Measurements from ENCODE around the gene VIPR1.

Gene VIPR1

GRCh38 chr3:42515391-42515916 is 13.0 kb downstream of the VIPR1 start:
- Histone ChIP-seq H3K9me3 (ENCODE audit: insufficient read depth, low read depth, low read length) (no peaks in the 10 kb centered on the region), H3K4me1 (ENCODE audit: insufficient read depth, low read length) (no peaks in the 10 kb centered on the region)

GRCh38 chr3:42515976-42516375 is 13.5 kb downstream of the VIPR1 start:
- Histone ChIP-seq H3K36me3 (ENCODE audit: insufficient read depth, low read depth, low read length) (no peaks in the 10 kb centered on the region), H3K27me3 (ENCODE audit: insufficient read depth, low read length) (no peaks in the 10 kb centered on the region), H3K9ac (ENCODE audit: low read depth, low read length) (no peak overlapping the region), H3K4me1 (ENCODE audit: insufficient read depth, low read length) (no peaks in the 10 kb centered on the region), H3K4me3 (ENCODE audit: low read length) (no peak overlapping the region), H3K27ac (ENCODE audit: low read length) (no peak overlapping the region), H3K9me3 (ENCODE audit: insufficient read depth, low read depth, low read length) (no peaks in the 10 kb centered on the region)

More at GRCh38 chr3:42515391-42515916, 13.0 kb downstream of the VIPR1 start:
- Histone ChIP-seq H3K36me3 (ENCODE audit: insufficient read depth, low read depth, low read length) (no peaks in the 10 kb centered on the region), H3K4me3 (ENCODE audit: low read length) (no peak overlapping the region), H3K27ac (ENCODE audit: low read length) (no peak overlapping the region), H3K9ac (ENCODE audit: low read depth, low read length) (no peak overlapping the region), H3K27me3 (ENCODE audit: insufficient read depth, low read length) (no peaks in the 10 kb centered on the region)

- no peaks in the 10 kb centered on the region for H3K9me3 ChIP-seq (ENCODE audit: insufficient read depth, low read depth, low read length)
- no peaks in the 10 kb centered on the region for H3K36me3 ChIP-seq (ENCODE audit: insufficient read depth, low read depth, low read length)
- no peak overlapping the region for H3K9ac ChIP-seq (ENCODE audit: low read depth, low read length)
- no peak overlapping the region for H3K4me3 ChIP-seq (ENCODE audit: low read length)
- H3K27ac ChIP-seq (ENCODE audit: low read length), result no peak overlapping the region
- no peaks in the 10 kb centered on the region for H3K4me1 ChIP-seq (ENCODE audit: insufficient read depth, low read length)
- H3K27me3 ChIP-seq (ENCODE audit: insufficient read depth, low read length), result no peaks in the 10 kb centered on the region
These were observed 14.0 kb downstream of the VIPR1 start for GRCh38 chr3:42516443-42516842.

DNA sequence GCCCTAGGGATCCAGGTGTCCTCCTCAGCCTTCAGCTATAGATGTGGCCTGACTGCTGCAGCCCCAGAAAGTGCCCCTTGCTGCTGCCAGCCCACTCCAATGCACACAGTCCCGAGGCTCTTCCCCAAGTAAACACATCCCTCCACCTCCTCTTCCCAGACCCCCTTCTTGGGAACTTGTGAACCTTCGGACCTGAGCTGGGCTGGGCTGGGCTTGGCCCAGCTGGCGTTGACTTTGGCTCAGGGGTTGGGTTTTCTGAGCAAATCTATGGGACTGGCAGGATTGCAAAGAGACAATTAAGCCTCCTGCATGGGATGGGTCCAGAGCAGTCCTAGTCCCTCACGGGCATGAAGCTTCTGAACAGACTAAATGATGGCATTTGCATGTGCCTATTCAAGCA is 14.7 kb downstream of the VIPR1 start:
- Histone ChIP-seq H3K4me3 (ENCODE audit: low read length) (no peak overlapping the region), H3K9me3 (ENCODE audit: insufficient read depth, low read depth, low read length) (no peaks in the 10 kb centered on the region), H3K4me1 (ENCODE audit: insufficient read depth, low read length) (no peaks in the 10 kb centered on the region), H3K27me3 (ENCODE audit: insufficient read depth, low read length) (no peaks in the 10 kb centered on the region), H3K27ac (ENCODE audit: low read length) (no peak overlapping the region), H3K36me3 (ENCODE audit: insufficient read depth, low read depth, low read length) (no peaks in the 10 kb centered on the region), H3K9ac (ENCODE audit: low read depth, low read length) (no peak overlapping the region)

- H3K4me3 ChIP-seq (ENCODE audit: low read length), result no peak overlapping the region
- no peaks in the 10 kb centered on the region for H3K27me3 ChIP-seq (ENCODE audit: insufficient read depth, low read length)
- H3K4me1 ChIP-seq (ENCODE audit: insufficient read depth, low read length), result no peaks in the 10 kb centered on the region
- H3K27ac ChIP-seq (ENCODE audit: low read length), result no peak overlapping the region
- no peak overlapping the region for H3K9ac ChIP-seq (ENCODE audit: low read depth, low read length)
- no peaks in the 10 kb centered on the region for H3K9me3 ChIP-seq (ENCODE audit: insufficient read depth, low read depth, low read length)
- H3K36me3 ChIP-seq (ENCODE audit: insufficient read depth, low read depth, low read length), result no peaks in the 10 kb centered on the region
These were observed 16.5 kb downstream of the VIPR1 start for GRCh38 chr3:42518800-42519567.

DNA sequence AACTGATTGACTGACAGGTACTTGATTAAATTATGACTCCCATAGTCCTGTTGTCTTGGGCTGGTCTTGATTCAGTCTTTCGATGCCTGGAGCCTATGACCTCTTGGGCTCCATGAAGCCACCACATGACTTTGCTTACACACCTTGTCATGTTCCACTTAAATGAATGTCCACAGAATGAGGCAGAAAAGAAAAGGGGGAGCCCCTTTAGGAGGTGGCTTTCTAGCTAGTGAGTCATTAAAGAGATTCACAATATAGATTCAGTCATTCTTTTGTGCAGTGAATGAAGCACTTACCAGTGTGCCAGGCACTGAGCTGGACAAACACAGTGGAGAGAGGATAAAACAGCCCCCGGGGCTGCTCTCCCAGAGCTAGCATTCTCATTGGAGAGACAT is 17.1 kb downstream of the VIPR1 start:
- no peaks in the 10 kb centered on the region for H3K4me1 ChIP-seq (ENCODE audit: insufficient read depth, low read length)
- H3K36me3 ChIP-seq (ENCODE audit: insufficient read depth, low read depth, low read length), result no peaks in the 10 kb centered on the region
- H3K27ac ChIP-seq (ENCODE audit: low read length), result no peak overlapping the region
- no peak overlapping the region for H3K9ac ChIP-seq (ENCODE audit: low read depth, low read length)
- no peaks in the 10 kb centered on the region for H3K9me3 ChIP-seq (ENCODE audit: insufficient read depth, low read depth, low read length)
- H3K27me3 ChIP-seq (ENCODE audit: insufficient read depth, low read length), result no peaks in the 10 kb centered on the region
- no peak overlapping the region for H3K4me3 ChIP-seq (ENCODE audit: low read length)

- H3K36me3 ChIP-seq (ENCODE audit: insufficient read depth, low read depth, low read length), result no peaks in the 10 kb centered on the region
- H3K9me3 ChIP-seq (ENCODE audit: insufficient read depth, low read depth, low read length), result no peaks in the 10 kb centered on the region
- no peak overlapping the region for H3K4me3 ChIP-seq (ENCODE audit: low read length)
- H3K27me3 ChIP-seq (ENCODE audit: insufficient read depth, low read length), result no peaks in the 10 kb centered on the region
- no peaks in the 10 kb centered on the region for H3K4me1 ChIP-seq (ENCODE audit: insufficient read depth, low read length)
- no peak overlapping the region for H3K27ac ChIP-seq (ENCODE audit: low read length)
- no peak overlapping the region for H3K9ac ChIP-seq (ENCODE audit: low read depth, low read length)
These were observed 17.9 kb downstream of the VIPR1 start for GRCh38 chr3:42520336-42520735.

GRCh38 chr3:42520906-42521305 is 18.5 kb downstream of the VIPR1 start:
- Histone ChIP-seq H3K27me3 (ENCODE audit: insufficient read depth, low read length) (no peaks in the 10 kb centered on the region), H3K9me3 (ENCODE audit: insufficient read depth, low read depth, low read length) (no peaks in the 10 kb centered on the region), H3K4me1 (ENCODE audit: insufficient read depth, low read length) (no peaks in the 10 kb centered on the region), H3K9ac (ENCODE audit: low read depth, low read length) (no peak overlapping the region), H3K4me3 (ENCODE audit: low read length) (no peak overlapping the region), H3K27ac (ENCODE audit: low read length) (no peak overlapping the region), H3K36me3 (ENCODE audit: insufficient read depth, low read depth, low read length) (no peaks in the 10 kb centered on the region)

DNA sequence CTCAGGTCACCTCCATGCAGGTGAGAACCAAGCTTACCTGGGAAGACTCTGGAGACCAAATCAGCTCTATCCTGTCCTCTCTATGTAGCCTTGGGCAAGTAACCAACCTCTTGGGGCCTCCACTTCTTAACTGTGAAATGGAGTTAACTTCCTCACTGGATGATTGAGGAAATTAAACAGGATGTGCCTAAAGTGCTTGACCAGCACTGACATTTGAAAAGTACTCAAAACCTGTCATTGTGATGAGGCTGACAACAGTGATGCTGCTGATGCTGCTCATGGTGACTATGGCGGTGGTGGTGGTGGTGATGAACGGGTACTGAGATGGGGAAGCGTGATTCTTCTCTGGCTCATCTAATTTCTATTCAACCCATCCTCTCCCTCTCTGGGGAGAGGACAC is 22.3 kb downstream of the VIPR1 start:
- H3K9ac ChIP-seq (ENCODE audit: low read depth, low read length), result no peak overlapping the region
- H3K36me3 ChIP-seq (ENCODE audit: insufficient read depth, low read depth, low read length), result no peaks in the 10 kb centered on the region
- no peaks in the 10 kb centered on the region for H3K27me3 ChIP-seq (ENCODE audit: insufficient read depth, low read length)
- no peaks in the 10 kb centered on the region for H3K4me1 ChIP-seq (ENCODE audit: insufficient read depth, low read length)
- H3K9me3 ChIP-seq (ENCODE audit: insufficient read depth, low read depth, low read length), result no peaks in the 10 kb centered on the region
- no peak overlapping the region for H3K4me3 ChIP-seq (ENCODE audit: low read length)
- H3K27ac ChIP-seq (ENCODE audit: low read length), result no peak overlapping the region

DNA sequence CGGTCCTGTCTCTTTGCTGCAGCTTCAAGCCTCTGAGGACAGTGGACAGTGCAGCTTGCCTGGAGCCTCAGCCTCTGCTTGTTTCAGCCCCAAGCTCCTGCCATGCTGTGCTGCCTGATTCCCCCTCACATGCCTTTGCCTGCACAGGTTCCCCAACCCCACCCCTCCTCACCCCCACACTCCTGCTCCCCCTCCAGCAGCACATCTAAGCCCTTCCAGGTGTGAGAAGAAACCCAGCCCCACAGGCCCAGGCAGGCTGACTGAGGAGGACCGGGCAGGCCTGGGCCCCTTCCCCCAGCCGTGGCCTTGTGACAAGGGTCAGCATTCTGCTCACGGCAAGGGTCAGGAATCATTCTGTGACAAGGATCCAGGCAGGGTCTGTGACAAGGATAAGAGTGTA is 22.8 kb downstream of the VIPR1 start:
- Histone ChIP-seq H3K9ac (ENCODE audit: low read depth, low read length) (no peak overlapping the region), H3K4me3 (ENCODE audit: low read length) (no peak overlapping the region), H3K4me1 (ENCODE audit: insufficient read depth, low read length) (no peaks in the 10 kb centered on the region), H3K36me3 (ENCODE audit: insufficient read depth, low read depth, low read length) (no peaks in the 10 kb centered on the region), H3K27ac (ENCODE audit: low read length) (no peak overlapping the region), H3K27me3 (ENCODE audit: insufficient read depth, low read length) (no peaks in the 10 kb centered on the region), H3K9me3 (ENCODE audit: insufficient read depth, low read depth, low read length) (no peaks in the 10 kb centered on the region)

- Histone ChIP-seq H3K36me3 (ENCODE audit: insufficient read depth, low read depth, low read length) (no peaks in the 10 kb centered on the region), H3K4me1 (ENCODE audit: insufficient read depth, low read length) (no peaks in the 10 kb centered on the region), H3K9ac (ENCODE audit: low read depth, low read length) (no peak overlapping the region), H3K27me3 (ENCODE audit: insufficient read depth, low read length) (no peaks in the 10 kb centered on the region), H3K9me3 (ENCODE audit: insufficient read depth, low read depth, low read length) (no peaks in the 10 kb centered on the region), H3K4me3 (ENCODE audit: low read length) (no peak overlapping the region), H3K27ac (ENCODE audit: low read length) (no peak overlapping the region)
These were observed 23.4 kb downstream of the VIPR1 start for GRCh38 chr3:42525736-42526345.
